Measurements from ENCODE around the gene PLEKHG1. TPM values are rescaled to one million over a fixed set of nuclear protein-coding genes. Genes with fewer than 3 reads are reported as not detected.

Gene PLEKHG1
- total RNA-seq = 0.30 and 0.55 TPM in 2 replicates

GRCh38 chr6:150599199-150600009 is at the start of gene PLEKHG1:
Gene PLEKHG1, plus strand, starts transcription at chr6:150599885. Its CDS starts 133,797 bp downstream, at chr6:150733682.

Other genes starting within 250 kb of the PLEKHG1 start
- not detected in 2 replicates for gene IYD, start 230.9 kb upstream of the PLEKHG1 start, total RNA-seq